ENCODE data around the gene UBAC2.

- no peak for TF ChIP-seq CTCF (IDR thresholded peaks at IDR 0.05; ENCODE audit: low read depth, low read length, missing input control)
- TF ChIP-seq YY1 (IDR thresholded peaks at IDR 0.05) = no peak
- TF ChIP-seq TAF1 (conservative IDR thresholded peaks at IDR 0.05) = no peak
- no peak for TF ChIP-seq JUND (IDR thresholded peaks at IDR 0.05)
- TF ChIP-seq REST (IDR thresholded peaks at IDR 0.05) = no peak
Observed at GRCh38 chr13:99151516-99151915, 49.1 kb upstream of the UBAC2 start.
